Activated CD4-positive, alpha-beta T cell treated with anti-CD3 and anti-CD28 coated beads, Interleukin-2, amount 50 U/mL, for 4 hours (primary cell): ENCODE data around the gene ANO9.
"Not testable (repeated sequence)": the region's sequence is repeated elsewhere in the genome, so short reads cannot be mapped to it uniquely, and the experiment has no call there.

ENCODE experiments used
- DNase-seq, 2 experiments: peaks; one replicate each; pipeline ENCODE4 v3.0.0-alpha.2; 2020

The ANO9 gene

DNA sequence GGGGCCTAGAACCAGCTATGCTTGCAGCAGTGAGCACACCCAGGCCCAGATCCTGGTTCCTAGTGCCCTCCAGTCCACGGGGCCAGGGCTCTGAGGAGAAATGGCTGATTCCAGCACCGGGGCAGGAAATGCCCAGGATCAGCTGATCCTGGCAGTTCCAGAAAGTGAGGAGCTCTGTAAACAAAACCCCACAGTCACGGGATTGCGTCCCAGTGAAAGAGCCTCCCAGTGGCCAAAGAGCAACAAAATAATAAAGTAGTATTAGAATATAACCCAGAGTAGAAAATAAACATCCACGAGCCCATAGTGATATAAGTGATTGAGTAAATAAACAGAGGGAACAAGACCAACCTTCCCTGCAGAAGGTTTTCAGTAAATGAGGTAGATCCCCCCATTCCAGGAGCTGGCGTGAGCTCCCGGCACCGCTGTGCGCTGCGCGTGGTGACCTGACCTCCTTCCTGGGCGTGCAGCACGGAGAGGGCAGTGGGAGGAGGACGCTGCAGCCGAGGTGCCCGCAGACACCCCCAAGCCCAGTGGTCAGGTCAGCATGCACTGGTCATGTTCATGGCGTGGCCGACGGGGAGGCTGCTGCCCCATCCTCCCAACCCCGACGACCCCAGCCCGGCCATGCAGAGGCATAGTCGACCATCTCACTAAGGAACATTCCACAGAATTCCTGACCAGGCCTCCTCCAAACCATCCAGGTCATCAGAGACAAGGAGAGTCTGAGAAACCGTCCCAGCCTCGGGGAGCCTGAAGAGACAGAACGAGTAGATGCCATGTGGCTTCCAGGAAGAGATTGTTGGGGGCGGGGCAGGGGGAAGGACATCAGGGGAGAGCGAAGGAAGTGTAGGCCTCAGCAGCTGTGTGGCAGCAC lies 28.1 kb upstream of the ANO9 start:
- DNase-seq: no peak

- DNase-seq: not testable (repeated sequence)
Measured at GRCh38 chr11:469026-469683, 27.3 kb upstream of the ANO9 start.

GRCh38 chr11:468493-468892 lies 26.7 kb upstream of the ANO9 start:
- no peak for DNase-seq

DNA sequence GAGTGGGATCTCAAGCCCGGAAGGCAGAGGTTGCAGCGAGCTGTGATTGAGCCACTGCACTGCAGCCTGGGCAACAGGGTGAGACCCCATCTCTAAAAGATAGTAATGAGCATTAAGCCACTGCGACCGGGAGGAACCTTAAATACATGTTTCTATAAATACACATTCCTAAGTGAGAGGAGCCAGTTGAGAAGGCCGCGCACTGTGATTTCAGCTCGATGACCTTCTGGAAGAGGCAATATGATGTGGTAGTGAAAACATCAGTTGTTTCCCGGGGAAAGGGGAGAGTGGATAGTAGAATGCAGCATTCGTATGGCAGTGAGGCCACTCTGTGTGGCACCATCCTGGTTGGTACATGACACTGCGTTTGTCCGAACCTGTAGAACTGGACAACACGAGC lies 26.2 kb upstream of the ANO9 start:
- DNase-seq: no peak

- DNase-seq: no peak
Measured at GRCh38 chr11:465896-466530, 24.2 kb upstream of the ANO9 start.

DNA sequence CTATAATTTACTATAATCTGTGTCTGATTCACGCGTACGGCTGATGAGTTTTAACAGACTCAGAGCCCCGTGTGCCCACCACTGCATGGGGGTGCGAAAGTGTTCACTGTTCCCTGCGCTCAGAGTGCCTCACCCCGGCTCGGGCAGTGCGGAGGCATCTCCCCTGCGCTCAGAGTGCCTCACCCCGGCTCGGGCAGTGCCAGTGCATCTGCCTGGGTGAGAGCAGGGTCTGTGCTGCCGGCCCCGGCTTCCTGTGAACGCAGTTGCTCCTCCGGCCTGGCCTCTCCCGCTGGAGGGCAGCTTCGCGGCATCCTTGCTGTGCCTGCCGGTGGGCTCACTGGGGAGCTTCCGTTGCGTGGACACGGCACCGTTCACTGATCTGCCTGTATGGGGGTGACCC lies 22.5 kb upstream of the ANO9 start:
- no peak for DNase-seq

DNA sequence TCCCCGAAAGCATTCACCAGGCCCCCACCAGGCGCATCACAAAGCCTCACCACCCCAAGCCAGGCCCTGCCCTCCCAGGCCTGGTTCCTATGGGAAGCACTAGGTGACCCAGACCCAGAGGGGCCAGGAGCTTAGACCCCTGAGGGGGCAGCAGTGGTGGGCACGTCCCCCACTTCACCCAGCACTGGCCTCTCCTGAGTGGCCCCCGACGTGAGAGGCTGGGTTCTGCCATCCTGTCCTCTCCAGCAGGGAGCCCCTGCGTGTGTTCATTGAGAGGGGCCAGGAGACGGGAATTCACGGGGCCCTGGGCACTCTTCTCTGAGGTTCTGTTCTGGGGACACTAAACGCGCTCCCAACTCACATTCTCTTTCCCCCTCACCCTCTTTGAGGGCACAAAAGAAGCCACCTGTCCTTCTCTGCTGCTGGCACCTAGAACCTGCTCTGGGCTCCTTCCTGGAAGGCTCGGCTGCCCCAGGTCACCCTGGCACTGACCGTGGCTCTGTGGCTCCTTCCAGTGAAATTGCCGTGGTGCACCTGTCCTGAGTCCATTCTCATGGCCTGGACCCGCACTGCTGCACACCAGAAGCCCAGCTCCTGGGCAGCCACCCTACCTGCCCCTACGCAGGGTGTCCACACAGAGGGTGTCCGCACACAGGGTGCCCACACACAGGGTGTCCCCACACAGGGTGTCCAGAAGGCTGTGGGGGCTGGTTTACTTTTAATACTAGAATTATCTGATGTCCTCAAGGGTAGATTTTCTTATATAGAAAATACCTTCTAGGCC lies 20.5 kb upstream of the ANO9 start:
- no peak for DNase-seq

- DNase-seq: no peak
Measured at GRCh38 chr11:461626-462025, 19.8 kb upstream of the ANO9 start.

DNA sequence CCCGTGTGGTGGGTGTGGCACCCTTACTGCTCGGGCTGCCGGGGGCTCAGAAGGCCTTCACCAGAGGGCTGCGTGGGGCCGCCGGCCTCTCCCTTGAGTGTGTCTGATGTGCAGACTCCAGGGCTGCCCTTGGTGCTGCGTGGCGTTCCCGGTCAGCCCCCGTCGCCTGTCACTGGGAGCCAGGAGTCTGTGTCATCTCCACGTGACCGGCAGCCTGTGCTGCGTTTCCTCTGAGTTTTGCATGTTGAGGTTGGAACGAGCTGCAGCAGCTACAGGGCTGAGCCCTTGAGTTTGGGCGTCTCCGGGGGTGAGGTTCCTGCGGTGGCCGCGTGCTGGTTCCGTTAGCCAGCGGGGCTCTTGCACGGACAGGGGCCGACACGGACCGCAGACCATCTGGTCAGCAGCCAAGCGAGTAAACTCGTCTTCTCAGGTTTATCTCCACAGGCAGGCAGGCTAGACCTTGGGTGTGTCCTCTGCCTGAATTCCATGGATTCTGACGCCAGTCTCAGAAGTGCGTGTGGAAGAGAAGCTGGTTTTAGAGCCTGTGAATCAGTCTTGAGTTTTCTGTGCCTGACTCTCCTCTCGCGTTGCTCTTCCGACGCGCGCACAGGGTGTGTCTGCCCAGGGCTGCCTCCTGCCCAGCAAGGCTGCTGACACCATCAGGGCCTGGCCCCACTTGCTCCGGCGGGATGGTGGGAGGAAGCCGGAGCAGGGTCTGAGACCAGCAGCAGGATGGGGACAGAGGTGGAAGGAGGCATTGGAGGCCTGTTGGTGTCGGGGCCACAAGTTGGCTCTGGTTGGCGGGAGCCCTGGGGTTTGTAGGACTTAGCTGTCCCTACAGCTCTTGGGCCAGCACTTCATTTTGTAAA lies 18.8 kb upstream of the ANO9 start:
- no peak for DNase-seq

DNA sequence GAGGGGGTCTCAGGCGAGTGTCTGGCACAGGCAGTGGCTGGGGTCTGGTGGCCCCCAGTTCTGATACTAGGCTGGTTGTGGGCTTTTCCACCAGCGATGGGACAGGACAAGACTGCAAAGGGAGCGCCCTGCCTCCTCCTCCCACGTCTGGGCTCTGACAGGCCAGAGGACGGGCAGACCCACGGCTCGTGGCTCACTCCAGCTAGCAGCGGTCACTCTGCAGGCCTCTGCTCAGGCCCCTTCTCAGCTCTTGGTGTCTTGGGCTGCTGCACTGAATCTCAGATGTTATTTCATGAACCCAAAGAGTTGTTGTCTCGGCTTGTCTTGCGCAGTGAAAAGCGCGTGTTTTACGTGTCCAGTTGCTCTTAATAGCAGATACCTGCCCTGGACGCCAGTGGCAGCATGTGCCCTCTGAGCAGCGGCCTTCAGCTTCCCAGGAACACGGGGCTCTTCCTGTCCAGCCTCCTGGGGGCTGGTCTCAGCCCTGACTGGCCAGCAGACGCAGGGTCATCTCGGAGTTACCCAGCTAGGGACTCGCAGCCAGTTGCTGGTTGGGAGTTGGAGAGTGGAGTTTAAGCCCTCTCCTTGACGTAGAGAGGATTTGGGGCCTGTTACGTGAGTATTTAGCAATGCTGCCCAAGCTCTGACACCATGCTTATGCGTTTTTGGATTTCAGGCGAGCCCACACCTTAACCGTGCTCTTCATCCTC lies 17.9 kb upstream of the ANO9 start:
- DNase-seq: no peak

GRCh38 chr11:457111-457760 lies 15.4 kb upstream of the ANO9 start:
- no peak for DNase-seq

- no peak for DNase-seq
Measured at GRCh38 chr11:456533-456932, 14.7 kb upstream of the ANO9 start.

GRCh38 chr11:455566-456147 lies 13.8 kb upstream of the ANO9 start:
- DNase-seq: no peak

DNA sequence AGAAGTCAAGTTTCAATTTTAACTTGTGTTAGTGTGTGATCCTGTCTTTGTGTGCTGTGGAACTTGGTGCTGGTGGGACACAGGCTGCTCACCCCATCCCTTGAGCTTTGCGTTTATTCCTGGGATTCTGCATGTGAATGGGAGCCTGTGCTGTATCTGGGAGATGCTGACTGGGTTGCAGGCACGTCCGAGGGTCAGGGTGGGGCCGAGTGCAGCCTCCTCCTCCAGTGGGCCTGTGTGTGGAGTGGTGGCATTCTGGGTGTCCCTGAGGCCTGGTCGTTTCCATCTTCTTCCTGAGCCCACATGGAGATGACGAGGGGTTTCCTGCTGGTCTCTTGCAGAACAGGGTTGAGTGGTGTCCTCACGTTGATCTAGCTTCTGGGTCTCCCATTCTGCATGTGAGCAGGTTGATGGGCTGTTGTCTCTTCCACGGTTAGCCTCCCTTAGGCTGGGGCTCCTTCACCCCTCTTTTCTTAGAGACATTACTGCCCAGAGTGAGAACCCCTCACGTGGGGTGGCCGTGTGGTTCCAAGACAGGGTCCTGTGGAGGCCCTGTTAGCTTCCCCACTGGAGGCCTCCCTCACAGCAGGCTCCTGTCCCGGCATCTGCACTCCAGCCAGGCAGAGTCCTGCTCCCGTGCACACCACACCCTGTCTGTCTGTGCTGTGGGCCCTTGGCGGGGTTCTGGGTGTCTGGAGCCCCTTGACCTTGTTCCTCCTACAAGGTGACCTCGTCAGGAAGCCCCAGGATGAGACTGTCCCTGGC lies 13.2 kb upstream of the ANO9 start:
- no peak for DNase-seq

GRCh38 chr11:454043-454442 lies 12.2 kb upstream of the ANO9 start:
- DNase-seq: no peak

DNA sequence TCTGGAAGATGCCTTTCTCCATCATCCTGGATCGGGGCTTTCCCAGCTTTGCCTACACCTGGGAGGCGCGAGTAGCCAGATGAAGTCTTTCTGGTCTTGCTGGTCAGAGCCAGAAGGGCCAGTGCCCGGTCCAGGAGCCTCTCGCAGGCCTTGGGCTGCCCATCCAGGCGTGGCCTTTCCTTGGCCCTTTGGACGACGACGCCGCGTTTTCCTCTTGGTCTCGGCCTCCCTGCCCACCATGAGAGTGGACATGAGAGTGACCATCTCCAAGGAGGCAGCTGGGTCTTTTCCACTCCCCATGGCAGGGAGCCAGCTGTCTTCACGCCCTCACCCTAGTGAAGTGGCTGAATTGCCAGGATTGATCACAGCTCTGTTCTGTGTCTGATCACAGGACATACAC lies 11.8 kb upstream of the ANO9 start:
- DNase-seq: no peak

GRCh38 chr11:452916-453527 lies 11.2 kb upstream of the ANO9 start:
- no peak for DNase-seq

GRCh38 chr11:452203-452744 lies 10.5 kb upstream of the ANO9 start:
- DNase-seq: no peak

DNA sequence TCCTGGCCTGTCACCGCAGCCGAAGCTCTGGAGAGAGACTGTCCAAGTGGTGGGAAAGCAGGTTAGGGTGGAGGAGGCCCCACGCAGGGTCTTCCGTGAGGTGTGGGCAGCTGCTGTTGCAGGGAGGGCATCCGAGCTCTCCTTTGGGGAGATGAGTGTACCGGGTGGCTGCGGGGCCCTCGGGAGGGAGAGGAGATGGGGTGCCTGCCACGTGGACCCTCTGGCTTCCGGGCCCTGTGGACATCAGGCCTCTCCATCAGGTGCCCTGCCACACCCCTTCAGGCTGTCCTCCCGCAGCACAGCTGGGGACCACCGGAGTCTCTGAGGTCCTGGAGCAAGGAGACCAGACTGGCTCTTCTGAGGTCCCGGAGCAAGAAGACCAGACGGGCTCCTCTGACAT lies 9.9 kb upstream of the ANO9 start:
- DNase-seq: no peak
